ENCODE results near the gene AKR1C8.

- no peak for TF ChIP-seq CTCF (IDR thresholded peaks at IDR 0.05; ENCODE audit: insufficient read depth, low read length)
- no peak for TF ChIP-seq GABPA (IDR thresholded peaks at IDR 0.05; ENCODE audit: low read depth)
- no peak for TF ChIP-seq POLR2AphosphoS5 (IDR thresholded peaks at IDR 0.05; ENCODE audit: low read depth)
- no peak for TF ChIP-seq REST (IDR thresholded peaks at IDR 0.05; ENCODE audit: insufficient replicate concordance, low read depth)
Measured at GRCh38 chr10:5233324-5233723, 48.4 kb upstream of the AKR1C8 start.

Data from HL-60 (cell line).